HCT116 (cell line): Measurements from ENCODE around the gene EXOC6B.

Experiments
- CEBPB ChIP-seq: IDR thresholded peaks from 2 replicates; pipeline ENCODE4 v1.6.1; 2012; ENCODE audit warnings: low read depth
- EZH2phosphoT487 ChIP-seq: fragments of 200-600 bp; IDR thresholded peaks from 2 replicates; pipeline ENCODE4 v1.6.1; 2018; ENCODE audit warnings: antibody characterized with exemption, borderline replicate concordance
- POLR2AphosphoS5 ChIP-seq: IDR thresholded peaks from 2 replicates; pipeline ENCODE4 v1.6.1; 2011; ENCODE audit warnings: mild to moderate bottlenecking, low read depth, low read length, moderate library complexity
- ZNF274 ChIP-seq: fragments of 200-500 bp; sonication (Bioruptor generic); IDR thresholded peaks from 2 replicates; pipeline ENCODE4 v1.6.1; 2014; ENCODE audit warnings: mild to moderate bottlenecking, low read depth, low read length, inconsistent platforms
- TF ChIP-seq, protein P1 (sequence below), 3 experiments: fragments of 200-600 bp in 1 of 3; sonication (generic) in 1 of 3; IDR thresholded peaks in 2 of 3; conservative IDR thresholded peaks in 1 of 3; 2 replicates each; pipeline ENCODE4 v1.5.1; 2012 to 2017; ENCODE audit warnings: low read depth in 2 of 3, low read length in 2 of 3, antibody characterized with exemption in 1 of 3, borderline replicate concordance in 1 of 3, control low read depth in 1 of 3, mild to moderate bottlenecking in 1 of 3, mixed read lengths in 1 of 3, mixed run types in 1 of 3, moderate library complexity in 1 of 3; ENCODE audit not compliant: insufficient read depth in 1 of 3

DNA sequence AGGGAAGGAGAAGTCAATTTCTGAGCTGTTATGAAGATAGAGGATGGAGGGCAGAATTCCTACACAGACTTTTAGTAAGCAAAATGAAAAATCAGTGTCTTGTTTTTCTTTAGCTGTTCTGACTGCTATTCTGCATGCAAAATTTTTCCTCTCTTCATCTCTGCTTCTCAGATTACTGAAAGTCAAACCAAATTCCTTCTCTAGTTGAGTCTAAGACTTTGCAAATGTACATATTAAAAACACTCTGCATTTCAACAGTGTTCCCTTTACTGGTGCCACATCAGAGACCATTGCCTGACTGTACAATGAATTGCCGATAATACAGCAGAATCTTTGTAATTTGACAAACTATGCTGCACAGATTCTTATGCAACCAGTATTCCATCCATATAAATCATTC, 198.8 kb downstream of the EXOC6B start:
- TF ChIP-seq, protein P1, sequence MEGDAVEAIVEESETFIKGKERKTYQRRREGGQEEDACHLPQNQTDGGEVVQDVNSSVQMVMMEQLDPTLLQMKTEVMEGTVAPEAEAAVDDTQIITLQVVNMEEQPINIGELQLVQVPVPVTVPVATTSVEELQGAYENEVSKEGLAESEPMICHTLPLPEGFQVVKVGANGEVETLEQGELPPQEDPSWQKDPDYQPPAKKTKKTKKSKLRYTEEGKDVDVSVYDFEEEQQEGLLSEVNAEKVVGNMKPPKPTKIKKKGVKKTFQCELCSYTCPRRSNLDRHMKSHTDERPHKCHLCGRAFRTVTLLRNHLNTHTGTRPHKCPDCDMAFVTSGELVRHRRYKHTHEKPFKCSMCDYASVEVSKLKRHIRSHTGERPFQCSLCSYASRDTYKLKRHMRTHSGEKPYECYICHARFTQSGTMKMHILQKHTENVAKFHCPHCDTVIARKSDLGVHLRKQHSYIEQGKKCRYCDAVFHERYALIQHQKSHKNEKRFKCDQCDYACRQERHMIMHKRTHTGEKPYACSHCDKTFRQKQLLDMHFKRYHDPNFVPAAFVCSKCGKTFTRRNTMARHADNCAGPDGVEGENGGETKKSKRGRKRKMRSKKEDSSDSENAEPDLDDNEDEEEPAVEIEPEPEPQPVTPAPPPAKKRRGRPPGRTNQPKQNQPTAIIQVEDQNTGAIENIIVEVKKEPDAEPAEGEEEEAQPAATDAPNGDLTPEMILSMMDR (IDR thresholded peaks at IDR 0.05 in 2 of 3, conservative IDR thresholded peaks at IDR 0.05 in 1 of 3; ENCODE audit: borderline replicate concordance in 1 of 3, insufficient read depth in 1 of 3, low read depth in 2 of 3, low read length in 2 of 3) = no peak
- TF ChIP-seq POLR2AphosphoS5 (no peak), CEBPB (no peak), ZNF274 (no peak), EZH2phosphoT487 (no peak)
